H1 (cell line): ENCODE data around the gene NEGR1. TPM values are rescaled to one million over a fixed set of nuclear protein-coding genes. Genes with fewer than 3 reads are reported as not detected.

Source experiments
- CTCF ChIA-PET: fragments of 300-600 bp; sonication (Branson Sonifier 250); formaldehyde crosslinking; loops from one replicate; lab custom pipeline; 2021; ENCODE audit not compliant: partially characterized antibody; lab: Charles Lee
- POLR2A ChIA-PET: fragments of 300-600 bp; sonication (Branson Sonifier 250); formaldehyde crosslinking; loops from one replicate; lab custom pipeline; 2021; ENCODE audit warnings: inconsistent platforms; ENCODE audit not compliant: partially characterized antibody; lab: Charles Lee
- DNase-seq, 2 experiments: peaks; one replicate each; pipeline versions ENCODE4 v3.0.0 to v3.0.0-alpha.2; 2010 to 2022; ENCODE audit warnings: low spot score in 2 of 2, low read depth in 1 of 2, mixed read lengths in 1 of 2
- FAIRE-seq: peaks from 2 replicates; lab custom pipeline; 2011; peaks lifted over from hg19 to GRCh38; lab: Jason Lieb, UNC
- H2AFZ ChIP-seq: 2 replicates; pipeline ENCODE4 v1.8.1; 2012; ENCODE audit warnings: low read length, inconsistent platforms
- H2AK5ac ChIP-seq: 2 replicates; pipeline ENCODE4 v1.6.1; 2013; ENCODE audit warnings: low read depth, low read length
- H2BK120ac ChIP-seq: replicated peaks from 2 replicates; pipeline ENCODE3; 2013; ENCODE audit warnings: low read depth, low read length, inconsistent platforms
- H2BK12ac ChIP-seq: 2 replicates; pipeline ENCODE4 v1.6.1; 2013; ENCODE audit warnings: low read depth, low read length
- H2BK15ac ChIP-seq: 2 replicates; pipeline ENCODE4 v1.6.1; 2013; ENCODE audit warnings: low read length
- H2BK20ac ChIP-seq: 2 replicates; pipeline ENCODE4 v1.6.1; 2013; ENCODE audit warnings: low read length
- H2BK5ac ChIP-seq: 2 replicates; pipeline ENCODE4 v1.6.1; 2013; ENCODE audit warnings: low read depth, low read length
- H3K14ac ChIP-seq: 2 replicates; pipeline ENCODE4 v1.6.1; 2013; ENCODE audit warnings: inconsistent platforms; ENCODE audit not compliant: insufficient read length
- H3K18ac ChIP-seq: 2 replicates; pipeline ENCODE4 v1.6.1; 2013; ENCODE audit warnings: low read length; ENCODE audit errors: extremely low read depth
- H3K23ac ChIP-seq: 2 replicates; pipeline ENCODE4 v1.6.1; 2013; ENCODE audit warnings: inconsistent platforms; ENCODE audit not compliant: insufficient read length
- H3K23me2 ChIP-seq: 2 replicates; pipeline ENCODE4 v1.6.1; 2013; ENCODE audit warnings: low read depth, low read length
- H3K27ac ChIP-seq: 2 replicates; pipeline ENCODE4 v1.6.1; 2011; ENCODE audit warnings: low read depth, low read length, inconsistent platforms
- H3K27me3 ChIP-seq, 4 experiments: replicated peaks in 1 of 4; 1 replicate in 1 of 4; 2 replicates in 3 of 4; pipeline versions ENCODE4 v1.6.1 to v1.8.1; 2011 to 2013; ENCODE audit warnings: low read length in 3 of 4, mild to moderate bottlenecking in 3 of 4, inconsistent platforms in 2 of 4, mixed read lengths in 2 of 4, moderate library complexity in 1 of 4; ENCODE audit not compliant: control insufficient read depth in 3 of 4, insufficient read depth in 3 of 4; ENCODE audit errors: extremely low read depth in 1 of 4
- H3K36me3 ChIP-seq, 4 experiments: 2 replicates each; pipeline versions ENCODE4 v1.6.1 to v1.8.1; 2011 to 2013; ENCODE audit warnings: mild to moderate bottlenecking in 4 of 4, low read length in 3 of 4, moderate library complexity in 2 of 4, control low read depth in 1 of 4, inconsistent platforms in 1 of 4; ENCODE audit not compliant: insufficient read depth in 4 of 4, control insufficient read depth in 2 of 4
- H3K4ac ChIP-seq: replicated peaks from 2 replicates; pipeline ENCODE3; 2013; ENCODE audit warnings: low read length, low read depth, mixed read lengths, inconsistent platforms; ENCODE audit not compliant: insufficient read length
- H3K4me1 ChIP-seq, 4 experiments: replicated peaks in 1 of 4; 1 replicate in 1 of 4; 2 replicates in 3 of 4; pipeline versions ENCODE4 v1.6.1 to v1.8.1; 2011 to 2013; ENCODE audit warnings: low read length in 3 of 4, inconsistent platforms in 2 of 4, mixed read lengths in 1 of 4; ENCODE audit not compliant: insufficient read depth in 4 of 4, control insufficient read depth in 3 of 4
- H3K4me2 ChIP-seq, 2 experiments: 2 replicates each; pipeline versions ENCODE4 v1.6.1 to v1.8.1; 2011 to 2013; ENCODE audit warnings: low read depth in 2 of 2, low read length in 2 of 2, control low read depth in 1 of 2, inconsistent platforms in 1 of 2, mild to moderate bottlenecking in 1 of 2; ENCODE audit not compliant: insufficient read depth in 1 of 2
- H3K4me3 ChIP-seq, 4 experiments: fragments of 200-600, 300-600 bp in 1 of 4; sonication (generic), shearing (Covaris generic), sonication (Bioruptor Twin) in 1 of 4; 2 replicates each; pipeline versions ENCODE4 v1.5.1 to v1.8.1; 2011 to 2016; ENCODE audit warnings: low read length in 4 of 4, low read depth in 3 of 4, control low read depth in 2 of 4, inconsistent platforms in 2 of 4, mild to moderate bottlenecking in 2 of 4, mixed read lengths in 1 of 4, moderate library complexity in 1 of 4; ENCODE audit not compliant: insufficient read depth in 2 of 4; ENCODE audit errors: extremely low read depth in 1 of 4
- H3K56ac ChIP-seq: replicated peaks from 2 replicates; pipeline ENCODE3; 2013; ENCODE audit warnings: low read depth, mild to moderate bottlenecking, mixed read lengths, low read length, inconsistent platforms; ENCODE audit not compliant: insufficient read length
- H3K79me1 ChIP-seq: 2 replicates; pipeline ENCODE4 v1.6.1; 2013; ENCODE audit warnings: low read depth, low read length, control low read depth
- H3K79me2 ChIP-seq, 2 experiments: 2 replicates each; pipeline versions ENCODE4 v1.6.1 to v1.8.1; 2012 to 2013; ENCODE audit warnings: low read length in 2 of 2, mild to moderate bottlenecking in 2 of 2, inconsistent platforms in 1 of 2; ENCODE audit not compliant: insufficient read depth in 2 of 2, control insufficient read depth in 1 of 2
- H3K9ac ChIP-seq, 4 experiments: replicated peaks in 1 of 4; 1 replicate in 1 of 4; 2 replicates in 3 of 4; pipeline versions ENCODE4 v1.6.1 to v1.8.1; 2011 to 2013; ENCODE audit warnings: low read depth in 3 of 4, low read length in 3 of 4, control low read depth in 2 of 4, mild to moderate bottlenecking in 2 of 4, moderate library complexity in 2 of 4, inconsistent platforms in 1 of 4; ENCODE audit errors: extremely low read depth in 1 of 4
- H3K9me3 ChIP-seq, 2 experiments: 2 replicates each; pipeline versions ENCODE4 v1.6.1 to v1.8.1; 2012 to 2013; ENCODE audit warnings: mild to moderate bottlenecking in 2 of 2, moderate library complexity in 2 of 2, control low read depth in 1 of 2, inconsistent platforms in 1 of 2, low read depth in 1 of 2, low read length in 1 of 2, mixed read lengths in 1 of 2; ENCODE audit not compliant: insufficient read depth in 2 of 2
- H4K20me1 ChIP-seq, 2 experiments: replicated peaks in 1 of 2; 2 replicates each; pipeline versions ENCODE3 to v1.8.1; 2011 to 2013; ENCODE audit warnings: inconsistent platforms in 2 of 2, low read length in 2 of 2, mild to moderate bottlenecking in 1 of 2; ENCODE audit not compliant: insufficient read depth in 2 of 2, control insufficient read depth in 1 of 2
- H4K5ac ChIP-seq: 2 replicates; pipeline ENCODE4 v1.6.1; 2013; ENCODE audit warnings: low read length, low read depth, mixed read lengths, inconsistent platforms; ENCODE audit not compliant: insufficient read length
- H4K8ac ChIP-seq: 2 replicates; pipeline ENCODE4 v1.8.0; 2013; ENCODE audit warnings: mild to moderate bottlenecking, moderate library complexity, low read length, inconsistent platforms; ENCODE audit not compliant: insufficient read depth; ENCODE audit errors: extremely low read depth
- H4K91ac ChIP-seq: replicated peaks from 2 replicates; pipeline ENCODE3; 2013; ENCODE audit warnings: low read length, mixed read lengths, inconsistent platforms; ENCODE audit not compliant: insufficient read length
- ATF2 ChIP-seq: IDR thresholded peaks from 2 replicates; pipeline ENCODE4 v1.6.1; 2012; ENCODE audit warnings: low read length, inconsistent platforms
- CBX5 ChIP-seq: fragments of 300-800, 300-1000 bp; sonication (generic); IDR thresholded peaks from 2 replicates; pipeline ENCODE4 v1.7.1; 2016; ENCODE audit warnings: antibody characterized with exemption, low read length, low read depth
- CHD1 ChIP-seq: IDR thresholded peaks from 2 replicates; pipeline ENCODE4 v1.6.1; 2012; ENCODE audit warnings: low read depth, low read length, improper control_type of control experiment
- GTF2F1 ChIP-seq: IDR thresholded peaks from 2 replicates; pipeline ENCODE4 v1.6.1; 2012; ENCODE audit warnings: low read depth, low read length, improper control_type of control experiment, borderline replicate concordance
- HDAC2 ChIP-seq, 2 experiments: fragments of 300-600 bp in 1 of 2; sonication (generic) in 1 of 2; IDR thresholded peaks; 2 replicates each; pipeline ENCODE4 v1.6.1; 2011 to 2012; ENCODE audit warnings: low read depth in 2 of 2, low read length in 2 of 2, mild to moderate bottlenecking in 2 of 2, moderate library complexity in 2 of 2, borderline replicate concordance in 1 of 2, inconsistent platforms in 1 of 2
- KDM4A ChIP-seq: IDR thresholded peaks from one replicate; pipeline ENCODE4 v1.7.1; 2012; ENCODE audit warnings: low read depth, mild to moderate bottlenecking, moderate library complexity, low read length, inconsistent platforms; ENCODE audit not compliant: severe bottlenecking
- POLR2A ChIP-seq, 2 experiments: IDR thresholded peaks; 1 replicate in 1 of 2; 2 replicates in 1 of 2; pipeline ENCODE4 v1.6.1; 2011; ENCODE audit warnings: low read depth in 2 of 2, low read length in 2 of 2, mild to moderate bottlenecking in 2 of 2; ENCODE audit errors: control extremely low read depth in 1 of 2
- POU5F1 ChIP-seq: IDR thresholded peaks from 2 replicates; pipeline ENCODE4 v1.6.1; 2011; ENCODE audit warnings: low read depth, mild to moderate bottlenecking, low read length, moderate library complexity
- RAD21 ChIP-seq, 2 experiments: IDR thresholded peaks in 1 of 2; conservative IDR thresholded peaks in 1 of 2; 2 replicates each; pipeline ENCODE4 v1.6.1; 2011; ENCODE audit warnings: low read depth in 2 of 2, low read length in 2 of 2, improper control_type of control experiment in 1 of 2, inconsistent platforms in 1 of 2, mild to moderate bottlenecking in 1 of 2, moderate library complexity in 1 of 2
- RFX5 ChIP-seq: IDR thresholded peaks from 2 replicates; pipeline ENCODE4 v1.6.1; 2011; ENCODE audit warnings: low read depth, low read length, improper control_type of control experiment, borderline replicate concordance
- TAF7 ChIP-seq: optimal IDR thresholded peaks from 2 replicates; pipeline ENCODE3; 2011; ENCODE audit warnings: low read depth, mild to moderate bottlenecking, inconsistent platforms, low read length, moderate library complexity, borderline replicate concordance
- USF2 ChIP-seq: IDR thresholded peaks from 2 replicates; pipeline ENCODE4 v1.6.1; 2011; ENCODE audit warnings: low read length, improper control_type of control experiment
- polyA plus RNA-seq, 7 experiments: library from polyadenylated mRNA; depleted of rRNA in 3 of 7; stranded (reverse) in 5 of 7; unstranded in 2 of 7; fragments of >200 nt in 5 of 7; fragments of 200-250 nt in 2 of 7; gene quantifications; 1 replicate in 5 of 7; 2 replicates in 1 of 7; 4 replicates in 1 of 7; pipeline versions ENCODE4 v1.2.1 to v1.2.3, GENCODE V29; 2011 to 2013; ENCODE audit warnings: missing spikeins in 2 of 7, mixed read lengths in 2 of 7
- total RNA-seq: library from RNA; stranded (reverse); fragmentation: NEBNext Ultra II Directional; extraction: Animal tissue kit (Norgen Biotek cat#: 25700); gene quantifications from 2 replicates; pipeline ENCODE4 v1.2.1, GENCODE V29; 2021

Gene NEGR1
- total and polyA plus RNA-seq, 2 of the 8 experiments (the other 6 are each of a cell fraction or from before 2014, with no cell fraction given), result 0.71 to 1.3 TPM

- H2BK15ac ChIP-seq, result no peak overlapping the region
- POLR2A ChIA-PET, result no interaction called here
- H3K56ac ChIP-seq, result no peak overlapping the region
- H3K9me3 ChIP-seq, result no peaks in the 10 kb centered on the region
- peaks cover 0 to 3% (median 1%) of the 10 kb centered on the region in 4 experiments; a peak in 2 of 7 replicates for H3K4me1 ChIP-seq
- H3K4me2 ChIP-seq, result no peak overlapping the region
- H3K14ac ChIP-seq, result no peak overlapping the region
- H3K27ac ChIP-seq, result no peak overlapping the region
- H3K23me2 ChIP-seq, result no peaks in the 10 kb centered on the region
- CTCF ChIA-PET, result interaction anchor here (0.8 to 1.4 kb wide), 6 partner anchors 10 to 445 kb away, joined by 3 to 8 read pairs (median 4); no protein-coding TSS in a partner anchor
- H4K20me1 ChIP-seq, result no peaks in the 10 kb centered on the region
- H2AK5ac ChIP-seq, result no peak overlapping the region
- no peak overlapping the region for H4K5ac ChIP-seq
- no peak overlapping the region for H3K4me3 ChIP-seq
- H2BK5ac ChIP-seq, result no peak overlapping the region
- H3K4ac ChIP-seq, result no peak overlapping the region
- H3K79me1 ChIP-seq, result no peaks in the 10 kb centered on the region
- H3K27me3 ChIP-seq, result no peaks in the 10 kb centered on the region
- H2BK120ac ChIP-seq, result no peak overlapping the region
- no peak overlapping the region for H3K23ac ChIP-seq
- no peak for DNase-seq
- H3K9ac ChIP-seq, result no peak overlapping the region
- H4K8ac ChIP-seq, result no peak overlapping the region
- FAIRE-seq, result no peak
- H4K91ac ChIP-seq, result no peak overlapping the region
- H2AFZ ChIP-seq, result no peak overlapping the region
- no peak overlapping the region for H2BK12ac ChIP-seq
- H3K36me3 ChIP-seq, result no peaks in the 10 kb centered on the region
- no peak overlapping the region for H3K18ac ChIP-seq
- no peak overlapping the region for H2BK20ac ChIP-seq
- H3K79me2 ChIP-seq, result no peaks in the 10 kb centered on the region
- TF ChIP-seq ATF2 (no peak), USF2 (no peak), CBX5 (no peak), POU5F1 (no peak), RFX5 (no peak), GTF2F1 (no peak), CHD1 (no peak), POLR2A (IDR thresholded peaks at IDR 0.05; ENCODE audit: control extremely low read depth in 1 of 2, low read depth in 2 of 2, low read length in 2 of 2) (no peak), TAF7 (no peak), RAD21 (IDR thresholded peaks at IDR 0.05 in 1 of 2, conservative IDR thresholded peaks at IDR 0.05 in 1 of 2; ENCODE audit: low read depth in 2 of 2, low read length in 2 of 2) (peak; percentile 53 to 60), HDAC2 (IDR thresholded peaks at IDR 0.05; ENCODE audit: borderline replicate concordance in 1 of 2, low read depth in 2 of 2, low read length in 2 of 2) (no peak), KDM4A (no peak)
Observed at GRCh38 chr1:71593523-71593922, 688.8 kb downstream of the NEGR1 start.
